GM12873 (cell line): ENCODE measurements around the gene KCNH2.

Source experiments
- CTCF ChIP-seq: IDR thresholded peaks from 2 replicates; pipeline ENCODE4 v1.5.1; 2012; ENCODE audit warnings: low read depth, mild to moderate bottlenecking, moderate library complexity, low read length, control low read depth; ENCODE audit not compliant: insufficient read depth; ENCODE audit errors: missing control alignments

Gene KCNH2

DNA sequence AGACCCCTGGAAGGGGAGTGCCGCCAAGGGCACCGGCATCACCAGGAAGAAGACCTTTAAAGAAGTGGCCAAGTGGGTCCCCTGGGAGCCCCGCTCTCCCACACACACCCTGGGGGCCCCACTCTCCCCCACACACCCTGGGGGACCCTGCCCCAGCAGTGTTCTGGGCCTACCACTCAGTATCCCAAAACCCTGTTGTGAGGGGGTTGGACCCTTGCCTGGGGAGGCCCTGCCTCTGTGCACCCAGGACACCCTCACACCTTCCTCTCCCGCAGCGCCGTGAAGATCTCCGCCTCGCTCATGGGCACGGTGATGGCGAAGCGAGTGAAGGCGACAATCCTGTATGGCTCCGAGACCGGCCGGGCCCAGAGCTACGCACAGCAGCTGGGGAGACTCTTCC lies 23.4 kb upstream of the KCNH2 start:
- no peak for TF ChIP-seq CTCF

DNA sequence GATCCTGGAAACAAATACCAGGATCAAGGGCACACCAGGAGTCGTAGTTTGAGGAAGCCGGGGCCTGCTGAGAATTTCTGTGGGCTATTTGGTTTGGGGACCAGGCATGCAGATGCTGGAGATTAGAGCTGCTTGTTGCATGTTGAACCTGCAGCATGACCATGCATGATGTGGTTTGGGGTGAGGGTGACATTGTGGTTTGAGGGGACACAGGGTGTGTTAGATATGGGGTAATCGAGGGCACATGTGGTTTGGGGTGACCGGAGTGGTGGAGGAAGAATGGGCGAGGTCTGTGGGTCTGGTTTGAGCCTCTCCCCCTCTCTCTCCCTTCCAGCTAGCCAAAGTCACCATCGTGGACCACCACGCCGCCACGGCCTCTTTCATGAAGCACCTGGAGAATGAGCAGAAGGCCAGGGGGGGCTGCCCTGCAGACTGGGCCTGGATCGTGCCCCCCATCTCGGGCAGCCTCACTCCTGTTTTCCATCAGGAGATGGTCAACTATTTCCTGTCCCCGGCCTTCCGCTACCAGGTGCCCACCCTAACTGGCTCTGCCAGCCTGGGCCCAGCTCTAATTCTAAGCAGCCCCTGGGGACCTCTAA lies 22.9 kb upstream of the KCNH2 start:
- no peak for TF ChIP-seq CTCF

DNA sequence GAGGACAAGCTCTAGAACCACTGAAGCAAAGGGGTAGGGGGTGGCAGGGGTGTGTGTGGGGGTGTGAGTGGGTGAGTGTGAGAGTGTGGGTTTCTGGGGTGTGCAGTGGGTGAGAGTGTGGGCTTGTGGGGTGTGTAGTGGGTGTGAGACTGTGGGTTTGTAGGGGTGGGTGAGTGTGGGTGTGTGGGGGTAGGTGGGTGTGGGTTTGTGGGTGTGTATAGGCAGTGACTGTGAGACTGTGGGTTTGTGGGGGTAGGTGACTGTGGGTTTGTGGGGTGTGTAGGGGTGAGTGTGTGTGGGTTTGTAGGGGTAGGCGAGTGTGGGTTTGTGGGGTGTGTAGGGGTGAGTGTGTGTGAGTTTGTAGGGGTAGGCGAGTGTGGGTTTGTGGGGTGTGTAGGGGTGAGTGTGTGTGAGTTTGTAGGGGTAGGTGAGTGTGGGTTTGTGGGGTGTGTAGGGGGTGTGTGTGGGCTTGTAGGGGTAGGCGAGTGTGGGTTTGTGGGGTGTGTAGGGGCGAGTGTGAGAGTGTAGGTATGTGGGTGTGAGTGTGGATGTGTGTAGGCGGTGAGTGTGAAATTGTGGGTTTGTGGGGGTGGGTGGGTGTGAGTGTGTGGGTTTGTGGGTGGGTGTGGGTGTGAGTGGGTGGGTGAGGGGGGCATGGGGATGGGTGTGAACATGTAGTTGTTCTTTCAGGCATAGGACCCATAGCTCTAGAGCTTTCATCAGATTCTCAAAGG lies 21.5 kb upstream of the KCNH2 start:
- TF ChIP-seq CTCF: no peak

DNA sequence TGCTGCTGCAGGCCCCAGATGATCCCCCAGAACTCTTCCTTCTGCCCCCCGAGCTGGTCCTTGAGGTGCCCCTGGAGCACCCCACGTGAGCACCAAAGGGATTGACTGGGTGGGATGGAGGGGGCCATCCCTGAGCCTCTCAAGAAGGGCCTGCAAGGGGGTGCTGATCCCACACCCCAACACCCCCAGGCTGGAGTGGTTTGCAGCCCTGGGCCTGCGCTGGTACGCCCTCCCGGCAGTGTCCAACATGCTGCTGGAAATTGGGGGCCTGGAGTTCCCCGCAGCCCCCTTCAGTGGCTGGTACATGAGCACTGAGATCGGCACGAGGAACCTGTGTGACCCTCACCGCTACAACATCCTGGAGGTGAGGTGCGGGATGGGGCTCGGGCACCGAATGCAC lies 20.9 kb upstream of the KCNH2 start:
- TF ChIP-seq CTCF: no peak

- TF ChIP-seq CTCF: no peak
Observed at GRCh38 chr7:150998341-150998740, 20.2 kb upstream of the KCNH2 start.

GRCh38 chr7:150997817-150998216 lies 19.7 kb upstream of the KCNH2 start:
- no peak for TF ChIP-seq CTCF

DNA sequence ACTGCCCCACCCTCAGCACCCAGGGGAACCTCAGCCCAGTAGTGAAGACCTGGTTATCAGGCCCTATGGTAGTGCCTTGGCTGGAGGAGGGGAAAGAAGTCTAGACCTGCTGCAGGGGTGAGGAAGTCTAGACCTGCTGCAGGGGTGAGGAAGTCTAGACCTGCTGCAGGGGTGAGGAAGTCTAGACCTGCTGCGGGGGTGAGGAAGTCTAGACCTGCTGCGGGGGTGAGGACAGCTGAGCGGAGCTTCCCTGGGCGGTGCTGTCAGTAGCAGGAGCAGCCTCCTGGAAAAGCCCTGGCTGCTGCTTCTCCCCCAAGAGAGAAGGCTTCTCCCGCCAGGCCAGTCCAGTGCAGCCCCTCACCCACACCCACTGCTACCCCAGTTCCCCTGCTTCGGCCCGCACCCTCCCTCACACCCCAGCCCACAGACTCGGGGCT lies 19.0 kb upstream of the KCNH2 start:
- no peak for TF ChIP-seq CTCF
